ENCODE measurements around the gene MUC5B.
"Not testable (repeated sequence)": the region's sequence is repeated elsewhere in the genome, so short reads cannot be mapped to it uniquely, and the experiment has no call there.

The MUC5B gene, protein sequence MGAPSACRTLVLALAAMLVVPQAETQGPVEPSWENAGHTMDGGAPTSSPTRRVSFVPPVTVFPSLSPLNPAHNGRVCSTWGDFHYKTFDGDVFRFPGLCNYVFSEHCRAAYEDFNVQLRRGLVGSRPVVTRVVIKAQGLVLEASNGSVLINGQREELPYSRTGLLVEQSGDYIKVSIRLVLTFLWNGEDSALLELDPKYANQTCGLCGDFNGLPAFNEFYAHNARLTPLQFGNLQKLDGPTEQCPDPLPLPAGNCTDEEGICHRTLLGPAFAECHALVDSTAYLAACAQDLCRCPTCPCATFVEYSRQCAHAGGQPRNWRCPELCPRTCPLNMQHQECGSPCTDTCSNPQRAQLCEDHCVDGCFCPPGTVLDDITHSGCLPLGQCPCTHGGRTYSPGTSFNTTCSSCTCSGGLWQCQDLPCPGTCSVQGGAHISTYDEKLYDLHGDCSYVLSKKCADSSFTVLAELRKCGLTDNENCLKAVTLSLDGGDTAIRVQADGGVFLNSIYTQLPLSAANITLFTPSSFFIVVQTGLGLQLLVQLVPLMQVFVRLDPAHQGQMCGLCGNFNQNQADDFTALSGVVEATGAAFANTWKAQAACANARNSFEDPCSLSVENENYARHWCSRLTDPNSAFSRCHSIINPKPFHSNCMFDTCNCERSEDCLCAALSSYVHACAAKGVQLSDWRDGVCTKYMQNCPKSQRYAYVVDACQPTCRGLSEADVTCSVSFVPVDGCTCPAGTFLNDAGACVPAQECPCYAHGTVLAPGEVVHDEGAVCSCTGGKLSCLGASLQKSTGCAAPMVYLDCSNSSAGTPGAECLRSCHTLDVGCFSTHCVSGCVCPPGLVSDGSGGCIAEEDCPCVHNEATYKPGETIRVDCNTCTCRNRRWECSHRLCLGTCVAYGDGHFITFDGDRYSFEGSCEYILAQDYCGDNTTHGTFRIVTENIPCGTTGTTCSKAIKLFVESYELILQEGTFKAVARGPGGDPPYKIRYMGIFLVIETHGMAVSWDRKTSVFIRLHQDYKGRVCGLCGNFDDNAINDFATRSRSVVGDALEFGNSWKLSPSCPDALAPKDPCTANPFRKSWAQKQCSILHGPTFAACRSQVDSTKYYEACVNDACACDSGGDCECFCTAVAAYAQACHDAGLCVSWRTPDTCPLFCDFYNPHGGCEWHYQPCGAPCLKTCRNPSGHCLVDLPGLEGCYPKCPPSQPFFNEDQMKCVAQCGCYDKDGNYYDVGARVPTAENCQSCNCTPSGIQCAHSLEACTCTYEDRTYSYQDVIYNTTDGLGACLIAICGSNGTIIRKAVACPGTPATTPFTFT (N-terminal part only)

DNA sequence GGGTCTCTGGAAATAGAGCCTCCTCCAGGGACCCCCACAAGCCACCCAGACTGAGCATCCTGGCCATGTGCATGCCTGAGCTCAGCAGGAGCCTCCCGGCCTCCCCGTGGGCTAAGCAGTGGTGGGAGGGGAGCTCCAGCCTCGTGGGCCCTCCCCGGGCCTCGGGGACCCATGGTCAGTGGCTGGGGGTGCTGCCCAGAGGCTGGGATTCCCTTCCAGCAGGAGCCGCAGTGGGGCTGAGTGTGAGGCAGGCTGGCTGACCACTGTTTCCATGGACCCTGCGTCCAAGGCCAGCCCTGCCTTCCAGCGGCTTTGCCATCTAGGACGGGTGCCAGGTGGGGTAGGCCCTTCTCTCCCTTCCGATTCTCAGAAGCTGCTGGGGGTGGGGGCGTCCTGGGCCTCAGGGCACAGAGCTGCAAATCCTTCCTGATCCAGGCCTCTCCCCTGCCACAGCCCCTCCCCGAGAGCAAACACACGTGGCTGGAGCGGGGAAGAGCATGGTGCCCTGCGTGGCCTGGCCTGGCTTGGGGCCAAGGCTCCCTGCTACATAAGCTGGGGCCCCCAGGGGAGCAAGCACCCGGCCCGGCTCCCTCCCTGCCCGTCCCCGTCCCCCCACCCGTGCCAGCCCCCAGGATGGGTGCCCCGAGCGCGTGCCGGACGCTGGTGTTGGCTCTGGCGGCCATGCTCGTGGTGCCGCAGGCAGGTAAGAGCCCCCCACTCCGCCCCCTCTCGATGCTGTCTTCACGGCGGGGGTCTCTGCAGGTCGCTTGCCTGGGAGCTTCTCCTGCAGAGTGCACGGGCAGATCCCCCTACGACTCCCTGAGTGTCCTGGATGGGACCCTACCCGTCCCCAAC, at the start of gene MUC5B:
Gene MUC5B, plus strand, starts transcription at position 576 of the 855 bp plus-strand sequence. Its CDS starts 58 bp downstream, at position 634.
- DNase-seq = no peak

DNA sequence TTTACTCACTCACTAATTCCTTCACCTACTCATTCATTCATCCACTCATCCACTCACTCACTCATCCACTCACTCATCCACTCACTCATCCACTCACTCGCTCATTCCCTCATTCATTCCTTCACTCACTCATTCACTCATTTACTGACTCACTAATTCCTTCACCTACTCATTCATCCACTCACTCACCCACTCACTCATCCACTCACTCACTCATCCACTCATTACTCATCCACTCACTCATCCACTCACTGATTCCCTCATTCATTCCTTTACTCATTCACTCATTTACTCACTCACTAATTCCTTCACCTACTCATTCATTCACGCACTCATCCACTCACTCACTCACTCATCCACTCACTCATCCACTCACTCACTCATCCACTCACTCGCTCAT, 49.5 kb upstream of the MUC5B start:
- DNase-seq = not testable (repeated sequence)

GRCh38 chr11:1174441-1175370, 48.2 kb upstream of the MUC5B start:
- no peak for DNase-seq

GRCh38 chr11:1175461-1176223, 47.2 kb upstream of the MUC5B start:
- DNase-seq = no peak

DNA sequence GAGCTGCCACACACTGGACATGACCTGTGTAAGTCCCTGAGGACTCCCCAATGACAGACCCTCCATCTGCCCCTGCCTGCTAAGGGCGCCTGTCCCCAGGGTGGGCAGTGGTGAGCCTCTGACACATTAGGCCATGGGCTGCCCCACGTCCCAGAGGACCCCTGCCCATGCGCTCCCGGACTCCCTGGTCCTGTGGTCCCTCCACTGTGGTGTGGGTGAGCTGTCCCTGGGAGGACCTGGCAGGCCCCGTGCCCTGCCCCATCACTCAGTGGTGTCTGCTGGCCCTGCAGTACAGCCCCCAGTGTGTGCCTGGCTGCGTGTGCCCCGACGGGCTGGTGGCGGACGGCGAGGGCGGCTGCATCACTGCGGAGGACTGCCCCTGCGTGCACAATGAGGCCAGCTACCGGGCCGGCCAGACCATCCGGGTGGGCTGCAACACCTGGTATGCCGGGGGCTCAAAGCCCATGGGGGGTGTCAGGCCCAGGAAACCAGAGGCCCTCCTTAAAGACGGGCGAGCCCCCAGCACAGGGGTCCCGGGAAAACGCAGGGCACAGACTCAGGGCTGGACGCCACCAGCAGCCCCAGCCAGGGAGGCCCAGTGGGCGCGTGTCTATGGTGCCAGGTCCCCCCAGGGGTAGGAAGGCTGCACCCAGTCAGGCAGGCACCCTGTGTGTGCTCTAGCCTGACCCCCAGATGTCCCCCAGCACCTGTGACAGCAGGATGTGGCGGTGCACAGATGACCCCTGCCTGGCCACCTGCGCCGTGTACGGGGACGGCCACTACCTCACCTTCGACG, 46.4 kb upstream of the MUC5B start:
- DNase-seq = no peak

- DNase-seq = no peak
Measured at GRCh38 chr11:1177020-1177770, 45.7 kb upstream of the MUC5B start.

GRCh38 chr11:1177771-1178090, 45.1 kb upstream of the MUC5B start:
- no peak for DNase-seq

DNA sequence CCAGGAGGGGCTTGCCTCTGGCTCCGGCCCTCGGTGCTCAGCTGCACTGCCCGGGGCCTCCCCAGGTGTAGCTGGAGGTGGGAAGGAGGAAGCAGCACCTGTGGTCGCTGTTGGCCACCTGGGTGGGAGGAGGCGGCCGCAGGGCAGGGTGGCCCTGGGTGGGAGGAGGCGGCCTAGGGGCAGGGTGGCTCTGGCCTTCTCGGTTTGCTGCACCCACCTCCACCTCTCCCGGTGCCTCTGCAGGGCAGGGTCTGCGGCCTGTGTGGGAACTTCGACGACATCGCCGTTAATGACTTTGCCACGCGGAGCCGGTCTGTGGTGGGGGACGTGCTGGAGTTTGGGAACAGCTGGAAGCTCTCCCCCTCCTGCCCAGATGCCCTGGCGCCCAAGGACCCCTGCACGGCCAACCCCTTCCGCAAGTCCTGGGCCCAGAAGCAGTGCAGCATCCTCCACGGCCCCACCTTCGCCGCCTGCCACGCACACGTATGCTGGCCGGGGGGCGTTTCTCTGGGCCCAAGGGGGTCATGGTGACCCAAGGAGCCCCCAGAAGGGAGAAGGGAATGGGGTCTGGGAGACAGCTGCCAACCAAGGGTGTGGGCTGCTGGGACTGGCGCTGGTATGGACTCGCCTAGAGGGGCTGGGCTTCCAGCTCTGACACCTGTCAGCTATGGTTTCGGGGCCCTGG, 44.5 kb upstream of the MUC5B start:
- DNase-seq = no peak

DNA sequence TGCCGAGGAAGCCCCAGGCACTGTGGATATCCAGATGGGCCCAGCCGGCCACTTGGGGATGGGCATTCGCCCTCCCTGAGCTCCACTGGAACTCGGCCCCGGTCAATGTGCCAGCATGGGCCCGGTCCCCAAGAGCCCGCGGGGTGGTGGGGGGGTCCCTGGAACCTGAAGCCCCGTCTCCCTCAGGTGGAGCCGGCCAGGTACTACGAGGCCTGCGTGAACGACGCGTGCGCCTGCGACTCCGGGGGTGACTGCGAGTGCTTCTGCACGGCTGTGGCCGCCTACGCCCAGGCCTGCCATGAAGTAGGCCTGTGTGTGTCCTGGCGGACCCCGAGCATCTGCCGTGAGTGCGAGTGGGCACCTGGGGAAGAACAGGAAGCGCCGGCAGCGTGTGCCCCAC, 44.0 kb upstream of the MUC5B start:
- DNase-seq = no peak

DNA sequence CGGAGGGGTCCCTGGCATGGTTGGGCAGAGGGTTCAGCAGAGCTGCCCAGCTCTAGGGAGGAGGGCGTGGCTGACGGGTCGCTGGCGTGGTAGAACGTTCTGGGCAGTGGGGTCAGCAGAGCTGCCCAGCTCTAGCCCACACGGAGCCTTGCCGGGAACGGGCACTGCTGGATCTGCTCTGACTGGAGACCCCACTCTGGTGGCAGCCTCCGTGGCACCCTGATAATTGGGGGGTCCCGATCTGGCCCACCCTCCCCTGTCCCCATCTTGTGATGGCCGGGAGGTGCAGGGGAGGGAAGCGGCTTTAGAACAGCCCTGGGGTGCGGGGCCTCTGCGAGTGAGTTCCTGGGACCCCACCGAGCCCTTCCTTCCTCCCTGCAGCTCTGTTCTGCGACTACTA, 43.2 kb upstream of the MUC5B start:
- no peak for DNase-seq

DNA sequence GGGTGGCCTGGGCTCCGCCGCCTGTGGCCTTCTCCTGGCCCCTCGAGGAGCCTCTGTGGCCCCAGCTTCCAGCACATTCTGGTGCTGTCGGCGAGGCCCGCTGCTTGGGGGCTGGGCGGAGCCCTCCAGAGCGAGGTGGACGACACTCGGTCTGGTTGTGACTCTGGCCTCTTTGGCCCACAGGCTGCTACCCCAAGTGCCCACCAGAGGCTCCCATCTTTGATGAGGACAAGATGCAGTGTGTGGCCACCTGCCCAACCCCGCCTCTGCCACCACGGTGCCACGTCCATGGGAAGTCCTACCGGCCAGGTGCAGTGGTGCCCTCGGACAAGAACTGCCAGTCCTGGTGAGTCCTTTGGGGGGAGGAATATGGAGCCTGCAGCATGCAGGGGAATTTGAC, 42.7 kb upstream of the MUC5B start:
- DNase-seq = no peak

DNA sequence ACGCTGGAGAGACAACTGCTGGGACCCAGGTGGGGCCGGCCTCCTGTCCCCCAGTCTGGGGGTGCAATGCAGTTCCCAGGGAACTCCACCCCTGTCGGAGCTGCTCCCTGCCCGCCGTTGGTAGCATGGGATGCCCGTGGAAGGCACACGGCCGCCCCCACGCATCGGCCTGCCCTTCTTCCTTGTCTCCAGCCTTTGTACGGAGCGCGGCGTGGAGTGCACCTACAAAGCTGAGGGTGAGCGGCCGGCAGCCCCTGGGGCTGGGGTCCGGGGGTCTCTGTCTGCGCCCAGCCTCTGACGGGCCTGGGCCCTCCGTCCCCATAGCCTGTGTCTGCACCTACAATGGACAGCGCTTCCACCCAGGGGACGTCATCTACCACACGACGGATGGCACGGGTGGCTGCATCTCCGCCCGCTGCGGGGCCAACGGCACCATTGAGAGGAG, 41.9 kb upstream of the MUC5B start:
- DNase-seq = no peak

DNA sequence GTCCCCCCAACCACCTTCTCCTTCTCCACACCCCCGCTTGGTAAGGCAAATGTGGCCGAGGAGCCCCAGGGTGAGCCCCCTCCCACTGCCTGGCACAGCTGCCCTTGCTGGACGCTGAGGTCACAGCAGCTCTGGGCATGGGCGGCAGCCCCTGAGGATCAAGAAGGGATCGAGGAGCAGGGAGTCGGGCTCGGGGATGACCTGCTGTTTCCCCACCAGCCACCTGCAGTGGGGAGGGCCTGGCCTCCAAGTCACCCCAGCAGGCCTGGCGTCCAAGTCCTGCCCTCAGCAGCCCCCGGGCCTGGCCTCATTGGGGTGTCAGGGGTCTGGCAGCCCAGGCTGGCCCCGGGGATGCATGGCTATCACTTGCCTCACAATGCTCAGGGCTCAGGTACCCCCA, 41.4 kb upstream of the MUC5B start:
- no peak for DNase-seq

DNA sequence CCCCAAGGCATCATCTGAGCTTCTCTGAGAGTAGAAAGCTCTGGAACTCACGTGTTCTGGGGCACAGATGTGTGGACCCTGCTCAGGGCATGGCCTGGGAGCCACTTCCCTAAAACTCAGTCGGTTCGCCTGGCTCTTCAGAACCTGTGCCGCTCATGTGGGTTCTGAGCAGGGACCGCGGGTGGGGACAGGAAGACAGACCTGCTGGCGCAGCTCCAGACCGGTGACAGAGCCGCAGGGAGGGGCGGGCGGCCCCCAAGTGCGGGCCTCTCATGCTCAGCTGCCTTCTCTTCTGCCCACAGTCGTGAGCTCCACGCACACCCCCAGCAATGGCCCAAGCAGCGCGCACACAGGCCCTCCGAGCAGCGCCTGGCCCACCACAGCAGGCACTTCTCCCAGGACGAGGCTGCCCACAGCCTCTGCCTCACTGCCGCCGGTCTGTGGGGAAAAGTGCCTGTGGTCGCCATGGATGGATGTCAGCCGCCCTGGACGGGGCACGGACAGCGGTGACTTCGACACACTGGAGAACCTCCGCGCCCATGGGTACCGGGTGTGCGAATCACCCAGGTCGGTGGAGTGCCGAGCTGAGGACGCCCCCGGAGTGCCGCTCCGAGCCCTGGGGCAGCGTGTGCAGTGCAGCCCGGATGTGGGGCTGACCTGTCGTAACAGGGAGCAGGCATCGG, 40.9 kb upstream of the MUC5B start:
- no peak for DNase-seq

- DNase-seq = not testable (repeated sequence)
Measured at GRCh38 chr11:1184139-1184538, 38.7 kb upstream of the MUC5B start.

DNA sequence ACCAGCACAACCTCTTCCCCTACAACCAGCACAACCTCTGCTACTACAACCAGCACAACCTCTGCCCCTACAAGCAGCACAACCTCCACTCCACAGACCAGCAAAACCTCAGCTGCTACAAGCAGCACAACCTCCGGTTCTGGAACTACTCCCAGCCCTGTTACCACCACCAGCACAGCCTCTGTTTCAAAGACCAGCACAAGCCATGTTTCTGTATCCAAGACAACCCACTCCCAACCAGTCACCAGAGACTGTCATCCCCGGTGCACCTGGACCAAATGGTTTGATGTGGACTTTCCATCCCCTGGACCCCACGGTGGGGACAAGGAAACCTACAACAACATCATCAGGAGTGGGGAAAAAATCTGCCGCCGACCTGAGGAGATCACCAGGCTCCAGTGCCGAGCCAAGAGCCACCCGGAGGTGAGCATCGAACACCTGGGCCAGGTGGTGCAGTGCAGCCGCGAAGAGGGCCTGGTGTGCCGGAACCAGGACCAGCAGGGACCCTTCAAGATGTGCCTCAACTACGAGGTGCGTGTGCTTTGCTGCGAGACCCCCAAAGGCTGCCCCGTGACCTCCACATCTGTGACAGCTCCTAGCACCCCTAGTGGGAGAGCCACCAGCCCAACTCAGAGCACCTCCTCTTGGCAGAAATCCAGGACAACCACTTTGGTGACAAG, 34.3 kb upstream of the MUC5B start:
- DNase-seq = not testable (repeated sequence)

DNA sequence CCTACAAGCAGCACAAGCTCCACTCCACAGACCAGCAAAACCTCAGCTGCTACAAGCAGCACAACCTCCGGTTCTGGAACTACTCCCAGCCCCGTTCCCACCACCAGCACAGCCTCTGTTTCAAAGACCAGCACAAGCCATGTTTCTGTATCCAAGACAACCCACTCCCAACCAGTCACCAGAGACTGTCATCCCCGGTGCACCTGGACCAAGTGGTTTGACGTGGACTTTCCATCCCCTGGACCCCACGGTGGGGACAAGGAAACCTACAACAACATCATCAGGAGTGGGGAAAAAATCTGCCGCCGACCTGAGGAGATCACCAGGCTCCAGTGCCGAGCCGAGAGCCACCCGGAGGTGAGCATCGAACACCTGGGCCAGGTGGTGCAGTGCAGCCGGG, 33.0 kb upstream of the MUC5B start:
- DNase-seq = not testable (repeated sequence)

All from inflammatory macrophage treated with lipopolysaccharide for 4 hours (primary cell).